GM19372 (cell line): ENCODE results near the gene GNAT3.

Experiments
- ATAC-seq: cut with Tn5 transposase; IDR thresholded peaks from one replicate; pipeline ENCODE4 v1.9.1; 2021; ENCODE audit warnings: mild to moderate bottlenecking, low read depth, moderate library complexity; ENCODE audit not compliant: unreplicated experiment

GNAT3 gene

GRCh38 chr7:80428161-80429054, 83.5 kb downstream of the GNAT3 start:
- no peak for ATAC-seq

- ATAC-seq: no peak
Measured at GRCh38 chr7:80427218-80427617, 84.6 kb downstream of the GNAT3 start.

GRCh38 chr7:80420876-80421275, 91.0 kb downstream of the GNAT3 start:
- ATAC-seq: no peak

GRCh38 chr7:80417211-80417793, 94.6 kb downstream of the GNAT3 start:
- ATAC-seq: no peak

- no peak for ATAC-seq
Measured at GRCh38 chr7:80415522-80415921, 96.3 kb downstream of the GNAT3 start.

- no peak for ATAC-seq
Measured at GRCh38 chr7:80415114-80415513, 96.8 kb downstream of the GNAT3 start.

GRCh38 chr7:80414331-80414730, 97.5 kb downstream of the GNAT3 start:
- ATAC-seq: no peak

- no peak for ATAC-seq
Measured at GRCh38 chr7:80413383-80413945, 98.4 kb downstream of the GNAT3 start.

GRCh38 chr7:80412842-80413241, 99.0 kb downstream of the GNAT3 start:
- ATAC-seq: no peak

GRCh38 chr7:80411621-80412020, 100.2 kb downstream of the GNAT3 start:
- ATAC-seq: no peak

GRCh38 chr7:80410081-80410480, 101.8 kb downstream of the GNAT3 start:
- ATAC-seq: no peak
